ENCODE measurements around the gene UTS2B.

Gene UTS2B

GRCh38 chr3:191345334-191345733 lies 15.0 kb upstream of the UTS2B start:
- Histone ChIP-seq H3K18ac (ENCODE audit: low read depth in 1 of 2, low read length in 2 of 2) (no peak overlapping the region), H2BK15ac (ENCODE audit: low read depth, poor library complexity, severe bottlenecking) (no peak overlapping the region), H2BK12ac (ENCODE audit: low read length in 2 of 2) (no peak overlapping the region), H3K14ac (ENCODE audit: low read length in 2 of 2) (no peak overlapping the region), H3K4me3 (ENCODE audit: insufficient read depth in 1 of 2, low read depth in 1 of 2, low read length in 2 of 2) (no peak overlapping the region), H3K4ac (ENCODE audit: low read depth in 1 of 2, low read length in 2 of 2) (no peak overlapping the region), H3K27ac (ENCODE audit: low read length, poor library complexity, severe bottlenecking) (no peak overlapping the region), H3K36me3 (ENCODE audit: control insufficient read depth in 1 of 2, insufficient read depth in 2 of 2, low read depth in 1 of 2, low read length in 2 of 2) (no peaks in the 10 kb centered on the region), H3K9ac (ENCODE audit: low read length) (no peak overlapping the region), H3K27me3 (ENCODE audit: control insufficient read depth in 1 of 2, insufficient read depth in 1 of 2, low read length in 2 of 2) (no peaks in the 10 kb centered on the region), H4K8ac (ENCODE audit: low read length) (no peak overlapping the region), H2AK5ac (ENCODE audit: low read length, severe bottlenecking) (no peak overlapping the region), H4K91ac (ENCODE audit: low read length) (no peak overlapping the region), H3K23ac (ENCODE audit: low read length in 2 of 2) (no peak overlapping the region), H2BK120ac (ENCODE audit: low read depth, low read length) (no peak overlapping the region), H3K4me1 (ENCODE audit: control insufficient read depth, insufficient read depth, low read depth, low read length) (peaks cover 8% of the 10 kb centered on the region), H2AFZ (ENCODE audit: low read depth, low read length) (no peak overlapping the region), H2BK5ac (ENCODE audit: low read depth, low read length, poor library complexity, severe bottlenecking) (no peak overlapping the region), H3K79me1 (replicated peaks; ENCODE audit: low read length, poor library complexity, severe bottlenecking) (no peaks in the 10 kb centered on the region), H3K9me3 (ENCODE audit: control insufficient read depth, low read length) (no peaks in the 10 kb centered on the region), H3K4me2 (ENCODE audit: low read length, poor library complexity, severe bottlenecking) (no peak overlapping the region)
- DNase-seq: peak; percentile 61
- 91% methylated on average over 5 of the region's 5 CpGs for WGBS

DNA sequence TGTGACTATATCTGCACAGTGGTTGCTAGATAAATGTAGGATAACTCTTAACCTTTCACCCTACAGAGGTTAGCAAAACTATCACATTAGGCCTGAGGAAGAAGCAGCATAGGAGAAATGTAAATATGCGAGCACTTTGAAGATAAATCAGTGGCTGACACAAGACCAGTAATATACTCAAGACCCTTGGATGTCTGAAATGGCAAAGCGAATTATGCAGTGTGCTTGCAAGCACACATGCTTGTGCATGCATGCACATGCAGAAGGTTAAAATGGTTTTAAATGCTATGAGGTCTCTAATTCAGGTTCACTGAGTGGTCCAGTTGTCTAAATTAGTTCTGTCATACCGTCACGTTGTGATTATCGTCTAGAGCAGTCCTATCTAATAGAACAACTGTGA lies 13.6 kb upstream of the UTS2B start:
- H2AK5ac ChIP-seq (ENCODE audit: low read length, severe bottlenecking): no peak overlapping the region
- DNase-seq: peak; percentile 7
- H3K4me2 ChIP-seq (ENCODE audit: low read length, poor library complexity, severe bottlenecking): no peak overlapping the region
- no peak overlapping the region for H4K91ac ChIP-seq (ENCODE audit: low read length)
- no peak overlapping the region for H2BK120ac ChIP-seq (ENCODE audit: low read depth, low read length)
- no peak overlapping the region for H2BK15ac ChIP-seq (ENCODE audit: low read depth, poor library complexity, severe bottlenecking)
- H4K8ac ChIP-seq (ENCODE audit: low read length): no peak overlapping the region
- peak overlapping the region in 1 of 2 experiments; percentile 15 for H3K14ac ChIP-seq (ENCODE audit: low read length in 2 of 2)
- H3K27ac ChIP-seq (ENCODE audit: low read length, poor library complexity, severe bottlenecking): peak overlapping the region; percentile 45
- H3K36me3 ChIP-seq (ENCODE audit: control insufficient read depth in 1 of 2, insufficient read depth in 2 of 2, low read depth in 1 of 2, low read length in 2 of 2): no peaks in the 10 kb centered on the region
- H3K4me1 ChIP-seq (ENCODE audit: control insufficient read depth, insufficient read depth, low read depth, low read length): peaks cover 8% of the 10 kb centered on the region
- H2AFZ ChIP-seq (ENCODE audit: low read depth, low read length): no peak overlapping the region
- H3K27me3 ChIP-seq (ENCODE audit: control insufficient read depth in 1 of 2, insufficient read depth in 1 of 2, low read length in 2 of 2): no peaks in the 10 kb centered on the region
- no peak overlapping the region for H3K4me3 ChIP-seq (ENCODE audit: insufficient read depth in 1 of 2, low read depth in 1 of 2, low read length in 2 of 2)
- no peak overlapping the region for H2BK5ac ChIP-seq (ENCODE audit: low read depth, low read length, poor library complexity, severe bottlenecking)
- no peaks in the 10 kb centered on the region for H3K79me1 ChIP-seq (replicated peaks; ENCODE audit: low read length, poor library complexity, severe bottlenecking)
- no peak overlapping the region for H2BK12ac ChIP-seq (ENCODE audit: low read length in 2 of 2)
- H3K18ac ChIP-seq (ENCODE audit: low read depth in 1 of 2, low read length in 2 of 2): no peak overlapping the region
- no peak overlapping the region for H3K4ac ChIP-seq (ENCODE audit: low read depth in 1 of 2, low read length in 2 of 2)
- H3K23ac ChIP-seq (ENCODE audit: low read length in 2 of 2): no peak overlapping the region
- H3K9ac ChIP-seq (ENCODE audit: low read length): no peak overlapping the region
- no peaks in the 10 kb centered on the region for H3K9me3 ChIP-seq (ENCODE audit: control insufficient read depth, low read length)
- WGBS: 87% methylated on average over 5 of the region's 5 CpGs

GRCh38 chr3:191343115-191343514 lies 12.8 kb upstream of the UTS2B start:
- no peak overlapping the region for H3K4ac ChIP-seq (ENCODE audit: low read depth in 1 of 2, low read length in 2 of 2)
- peak overlapping the region; percentile 11 for H3K9ac ChIP-seq (ENCODE audit: low read length)
- no peaks in the 10 kb centered on the region for H3K36me3 ChIP-seq (ENCODE audit: control insufficient read depth in 1 of 2, insufficient read depth in 2 of 2, low read depth in 1 of 2, low read length in 2 of 2)
- peak; percentile 16 for DNase-seq
- no peak overlapping the region for H2BK12ac ChIP-seq (ENCODE audit: low read length in 2 of 2)
- H2BK15ac ChIP-seq (ENCODE audit: low read depth, poor library complexity, severe bottlenecking): no peak overlapping the region
- no peaks in the 10 kb centered on the region for H3K27me3 ChIP-seq (ENCODE audit: control insufficient read depth in 1 of 2, insufficient read depth in 1 of 2, low read length in 2 of 2)
- H3K18ac ChIP-seq (ENCODE audit: low read depth in 1 of 2, low read length in 2 of 2): no peak overlapping the region
- H2BK120ac ChIP-seq (ENCODE audit: low read depth, low read length): no peak overlapping the region
- no peak overlapping the region for H3K4me2 ChIP-seq (ENCODE audit: low read length, poor library complexity, severe bottlenecking)
- H3K9me3 ChIP-seq (ENCODE audit: control insufficient read depth, low read length): no peaks in the 10 kb centered on the region
- no peak overlapping the region for H3K23ac ChIP-seq (ENCODE audit: low read length in 2 of 2)
- H2BK5ac ChIP-seq (ENCODE audit: low read depth, low read length, poor library complexity, severe bottlenecking): no peak overlapping the region
- 90% methylated on average over 2 of the region's 4 CpGs for WGBS
- H4K91ac ChIP-seq (ENCODE audit: low read length): no peak overlapping the region
- no peaks in the 10 kb centered on the region for H3K79me1 ChIP-seq (replicated peaks; ENCODE audit: low read length, poor library complexity, severe bottlenecking)
- peak overlapping the region; percentile 56 for H3K27ac ChIP-seq (ENCODE audit: low read length, poor library complexity, severe bottlenecking)
- no peak overlapping the region for H3K14ac ChIP-seq (ENCODE audit: low read length in 2 of 2)
- no peak overlapping the region for H2AFZ ChIP-seq (ENCODE audit: low read depth, low read length)
- no peak overlapping the region for H3K4me3 ChIP-seq (ENCODE audit: insufficient read depth in 1 of 2, low read depth in 1 of 2, low read length in 2 of 2)
- H3K4me1 ChIP-seq (ENCODE audit: control insufficient read depth, insufficient read depth, low read depth, low read length): peaks cover 8% of the 10 kb centered on the region
- H2AK5ac ChIP-seq (ENCODE audit: low read length, severe bottlenecking): no peak overlapping the region
- H4K8ac ChIP-seq (ENCODE audit: low read length): no peak overlapping the region

DNA sequence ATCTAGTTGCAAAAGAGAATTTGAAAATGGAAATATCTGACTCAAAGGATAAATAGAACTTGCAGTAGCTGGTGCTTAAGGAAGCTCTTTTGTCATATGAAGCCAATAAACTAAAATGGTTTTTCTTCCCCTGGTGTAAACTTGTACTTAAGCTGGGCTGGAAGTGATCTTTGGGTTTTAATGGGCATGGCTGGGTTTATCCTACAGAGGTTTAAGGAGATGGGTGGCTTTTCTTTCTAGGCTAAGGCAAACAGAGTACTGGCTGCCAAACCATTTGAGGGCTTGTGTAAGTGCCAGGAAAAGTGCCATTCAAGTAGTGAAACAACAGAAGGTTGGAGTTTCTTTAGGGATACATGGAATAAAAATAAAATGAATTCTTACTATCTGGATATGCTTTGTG lies 12.1 kb upstream of the UTS2B start:
- Histone ChIP-seq H2BK5ac (ENCODE audit: low read depth, low read length, poor library complexity, severe bottlenecking) (no peak overlapping the region), H2BK120ac (ENCODE audit: low read depth, low read length) (no peak overlapping the region), H2AFZ (ENCODE audit: low read depth, low read length) (no peak overlapping the region), H3K23ac (ENCODE audit: low read length in 2 of 2) (no peak overlapping the region), H3K14ac (ENCODE audit: low read length in 2 of 2) (no peak overlapping the region), H3K9me3 (ENCODE audit: control insufficient read depth, low read length) (no peaks in the 10 kb centered on the region), H3K4me3 (ENCODE audit: insufficient read depth in 1 of 2, low read depth in 1 of 2, low read length in 2 of 2) (no peak overlapping the region), H3K9ac (ENCODE audit: low read length) (peak overlapping the region; percentile 8), H3K36me3 (ENCODE audit: control insufficient read depth in 1 of 2, insufficient read depth in 2 of 2, low read depth in 1 of 2, low read length in 2 of 2) (no peaks in the 10 kb centered on the region), H2AK5ac (ENCODE audit: low read length, severe bottlenecking) (peak overlapping the region; percentile 5), H4K91ac (ENCODE audit: low read length) (no peak overlapping the region), H3K4me1 (ENCODE audit: control insufficient read depth, insufficient read depth, low read depth, low read length) (peaks cover 8% of the 10 kb centered on the region), H3K4ac (ENCODE audit: low read depth in 1 of 2, low read length in 2 of 2) (no peak overlapping the region), H3K27ac (ENCODE audit: low read length, poor library complexity, severe bottlenecking) (peak overlapping the region; percentile 11), H2BK15ac (ENCODE audit: low read depth, poor library complexity, severe bottlenecking) (no peak overlapping the region), H4K8ac (ENCODE audit: low read length) (no peak overlapping the region), H3K4me2 (ENCODE audit: low read length, poor library complexity, severe bottlenecking) (no peak overlapping the region), H2BK12ac (ENCODE audit: low read length in 2 of 2) (no peak overlapping the region), H3K18ac (ENCODE audit: low read depth in 1 of 2, low read length in 2 of 2) (no peak overlapping the region), H3K27me3 (ENCODE audit: control insufficient read depth in 1 of 2, insufficient read depth in 1 of 2, low read length in 2 of 2) (no peaks in the 10 kb centered on the region), H3K79me1 (replicated peaks; ENCODE audit: low read length, poor library complexity, severe bottlenecking) (no peaks in the 10 kb centered on the region)
- no peak for DNase-seq

Data from mesenchymal stem cell (in vitro differentiated cells and primary cell).